Hepatocyte (in vitro differentiated cells): ENCODE results near the gene DIAPH1.

Source experiments
- CTCF ChIP-seq: fragments of 200-600 bp; sonication (generic); IDR thresholded peaks from 2 replicates; pipeline ENCODE4 v1.5.1; 2016; ENCODE audit warnings: antibody characterized with exemption, mild to moderate bottlenecking; ENCODE audit not compliant: poor library complexity
- EZH2 ChIP-seq: fragments of 200-600 bp; sonication (generic); IDR thresholded peaks from 2 replicates; pipeline ENCODE4 v1.6.1; 2016; ENCODE audit warnings: antibody characterized with exemption, mild to moderate bottlenecking, borderline replicate concordance
- EZH2phosphoT487 ChIP-seq: fragments of 200-600 bp; sonication (generic); IDR thresholded peaks from one replicate; pipeline ENCODE4 v1.6.1; 2018; ENCODE audit warnings: antibody characterized with exemption, mild to moderate bottlenecking, low read depth, moderate library complexity; ENCODE audit not compliant: unreplicated experiment, severe bottlenecking

- no peak for TF ChIP-seq EZH2
- no peak for TF ChIP-seq CTCF
- no peak for TF ChIP-seq EZH2phosphoT487
These were observed 21.4 kb downstream of the DIAPH1 start for GRCh38 chr5:141597394-141597793.
